ENCODE measurements around the gene INTU. TPM values are rescaled to one million over a fixed set of nuclear protein-coding genes. Genes with fewer than 3 reads are reported as not detected.

INTU gene
- total RNA-seq, 2 experiments from 2014 or later = 0.16 to 0.29 TPM

- CTCF ChIA-PET = no interaction called here
- POLR2A ChIA-PET = no interaction called here
- H3K27me3 Mint-ChIP-seq = no peaks in the 10 kb centered on the region
- H3K36me3 Mint-ChIP-seq (ENCODE audit: low read depth) = no peaks in the 10 kb centered on the region
- ATAC-seq (no peak), DNase-seq (no peak)
- H3K4me3 Mint-ChIP-seq = no peak overlapping the region
- no peaks in the 10 kb centered on the region for H3K9me3 Mint-ChIP-seq
- no peak for TF ChIP-seq CTCF (IDR thresholded peaks at IDR 0.05)
- intact Hi-C loops (cut with micrococcal nuclease) = no loop called here
- no peaks in the 10 kb centered on the region for H3K4me1 Mint-ChIP-seq (ENCODE audit: low read depth)
- no peak overlapping the region for H3K27ac Mint-ChIP-seq
Observed at GRCh38 chr4:127660284-127660885, 27.6 kb downstream of the INTU start.

- Mint-ChIP-seq H3K36me3 (ENCODE audit: low read depth) (no peaks in the 10 kb centered on the region), H3K4me3 (no peak overlapping the region), H3K4me1 (ENCODE audit: low read depth) (no peaks in the 10 kb centered on the region), H3K9me3 (no peaks in the 10 kb centered on the region), H3K27ac (no peak overlapping the region), H3K27me3 (no peaks in the 10 kb centered on the region)
- CTCF ChIA-PET = no interaction called here
- no peak for ATAC-seq
- no peak for TF ChIP-seq CTCF (IDR thresholded peaks at IDR 0.05)
- DNase-seq = no peak
- intact Hi-C loops (cut with micrococcal nuclease) = no loop called here
- POLR2A ChIA-PET = no interaction called here
Observed at GRCh38 chr4:127667116-127667515, 34.4 kb downstream of the INTU start.

- ATAC-seq (no peak), DNase-seq (no peak)
- H3K4me1 Mint-ChIP-seq (ENCODE audit: low read depth) = no peaks in the 10 kb centered on the region
- no peak overlapping the region for H3K4me3 Mint-ChIP-seq
- H3K27me3 Mint-ChIP-seq = no peaks in the 10 kb centered on the region
- H3K27ac Mint-ChIP-seq = no peak overlapping the region
- intact Hi-C loops (cut with micrococcal nuclease) = no loop called here
- H3K36me3 Mint-ChIP-seq (ENCODE audit: low read depth) = no peaks in the 10 kb centered on the region
- no peak for TF ChIP-seq CTCF (IDR thresholded peaks at IDR 0.05)
- ChIA-PET POLR2A (no interaction called here), CTCF (no interaction called here)
- no peaks in the 10 kb centered on the region for H3K9me3 Mint-ChIP-seq
Observed at GRCh38 chr4:127667772-127668171, 35.0 kb downstream of the INTU start.

- no peak for ATAC-seq
- CTCF ChIA-PET = no interaction called here
- Mint-ChIP-seq H3K4me3 (no peak overlapping the region), H3K27ac (no peak overlapping the region), H3K9me3 (no peaks in the 10 kb centered on the region), H3K4me1 (ENCODE audit: low read depth) (no peaks in the 10 kb centered on the region), H3K27me3 (no peaks in the 10 kb centered on the region), H3K36me3 (ENCODE audit: low read depth) (no peaks in the 10 kb centered on the region)
- TF ChIP-seq CTCF (IDR thresholded peaks at IDR 0.05) = no peak
- no peak for DNase-seq
- POLR2A ChIA-PET = no interaction called here
- intact Hi-C loops (cut with micrococcal nuclease) = no loop called here
Observed at GRCh38 chr4:127668770-127669169, 36.0 kb downstream of the INTU start.

GRCh38 chr4:127669691-127670090, 36.9 kb downstream of the INTU start:
- H3K4me3 Mint-ChIP-seq = no peak overlapping the region
- intact Hi-C loops (cut with micrococcal nuclease) = no loop called here
- H3K4me1 Mint-ChIP-seq (ENCODE audit: low read depth) = no peaks in the 10 kb centered on the region
- ChIA-PET POLR2A (no interaction called here), CTCF (no interaction called here)
- no peaks in the 10 kb centered on the region for H3K27me3 Mint-ChIP-seq
- no peaks in the 10 kb centered on the region for H3K9me3 Mint-ChIP-seq
- no peaks in the 10 kb centered on the region for H3K36me3 Mint-ChIP-seq (ENCODE audit: low read depth)
- no peak for TF ChIP-seq CTCF (IDR thresholded peaks at IDR 0.05)
- DNase-seq (no peak), ATAC-seq (no peak)
- no peak overlapping the region for H3K27ac Mint-ChIP-seq
